Liver (tissue), 2 donors: ENCODE results near the gene APOBEC3C.

Source experiments
- CTCF ChIP-seq: fragments of 150-350 bp; IDR thresholded peaks from 2 replicates; pipeline ENCODE4 v1.5.1; 2017; ENCODE audit warnings: improper control_type of control experiment, low read depth, low read length; ENCODE audit not compliant: missing input control
- MAX ChIP-seq: IDR thresholded peaks from 2 replicates; pipeline ENCODE4 v1.6.1; 2016; ENCODE audit warnings: antibody characterized with exemption
- REST ChIP-seq: IDR thresholded peaks from 2 replicates; pipeline ENCODE4 v1.6.1; 2016; ENCODE audit warnings: antibody characterized with exemption, mild to moderate bottlenecking
- donor health status: healthy.

GRCh38 chr22:38965614-38966379 lies 48.3 kb upstream of the APOBEC3C start:
- TF ChIP-seq CTCF (no peak), MAX (no peak), REST (no peak)
